Glomerular endothelial cell (primary cell): ENCODE measurements around the gene CTRL. TPM values are rescaled to one million over a fixed set of nuclear protein-coding genes. Genes with fewer than 3 reads are reported as not detected.
"Not testable (repeated sequence)": the region's sequence is repeated elsewhere in the genome, so short reads cannot be mapped to it uniquely, and the experiment has no call there.

Experiments
- DNase-seq: peaks from one replicate; pipeline ENCODE4 v3.0.0-alpha.2; 2011; ENCODE audit warnings: low read depth, low spot score; ENCODE audit errors: extremely low read depth
- total RNA-seq: library from RNA; depleted of rRNA; stranded (reverse); fragments of >200 nt; gene quantifications from 2 replicates; pipeline ENCODE4 v1.2.3, GENCODE V29; 2015

Gene CTRL
- total RNA-seq = 0.12 and 0.34 TPM in 2 replicates

- no peak for DNase-seq
These were observed at the start of gene CTRL for GRCh38 chr16:67931712-67932461. Gene CTRL, minus strand, starts transcription at chr16:67931862. Its CDS starts 10 bp downstream, at chr16:67931852.

GRCh38 chr16:67979955-67980678, 48.5 kb upstream of the CTRL start, which contains the start of gene DPEP3:
Gene DPEP3, minus strand, starts transcription at chr16:67980499. Its CDS starts 119 bp downstream, at chr16:67980380.
- DNase-seq = no peak

GRCh38 chr16:67977469-67978227, 46.0 kb upstream of the CTRL start:
- DNase-seq = no peak

- DNase-seq = no peak
These were observed 45.3 kb upstream of the CTRL start for GRCh38 chr16:67977005-67977404.

- DNase-seq = no peak
These were observed 44.5 kb upstream of the CTRL start for GRCh38 chr16:67976205-67976604.

- no peak for DNase-seq
These were observed 43.9 kb upstream of the CTRL start for GRCh38 chr16:67975321-67976105.

- DNase-seq = not testable (repeated sequence)
These were observed 40.6 kb upstream of the CTRL start for GRCh38 chr16:67972285-67972684.

GRCh38 chr16:67971111-67971510, 39.4 kb upstream of the CTRL start:
- DNase-seq = no peak

GRCh38 chr16:67969254-67970039, 37.8 kb upstream of the CTRL start:
- DNase-seq = no peak

GRCh38 chr16:67968400-67969253, 37.0 kb upstream of the CTRL start, which contains the start of gene SLC12A4:
Gene SLC12A4, minus strand, starts transcription at chr16:67968637. Its CDS starts 84 bp downstream, at chr16:67968553.
- no peak for DNase-seq

GRCh38 chr16:67967958-67968399, 36.3 kb upstream of the CTRL start:
- no peak for DNase-seq

GRCh38 chr16:67967183-67967957, 35.7 kb upstream of the CTRL start:
- DNase-seq = no peak

GRCh38 chr16:67966549-67967182, 35.0 kb upstream of the CTRL start:
- DNase-seq = no peak

GRCh38 chr16:67965668-67966548, 34.2 kb upstream of the CTRL start:
- DNase-seq = no peak

GRCh38 chr16:67964477-67965131, 32.9 kb upstream of the CTRL start:
- no peak for DNase-seq
